K562 (cell line): Measurements from ENCODE around the gene EME2. TPM values are rescaled to one million over a fixed set of nuclear protein-coding genes. Genes with fewer than 3 reads are reported as not detected.

Source experiments
- ATAC-seq: fragments of 200-7000 bp; cut with Tn5 transposase; 3 replicates; pipeline ENCODE4 v1.9.1; 2020; ENCODE audit warnings: moderate library complexity
- BruUV-seq: library from RNA; stranded (reverse); fragments of 400-500 nt; replicated peaks from 2 replicates; lab custom pipeline; 2021; lab: Mats Ljungman, UMichigan
- CTCF ChIA-PET: fragments of 300-600 bp; formaldehyde crosslinking; extraction: SDS; loops from one replicate; lab custom pipeline; 2021; ENCODE audit warnings: low intra/inter-chr PET ratio; lab: Yijun Ruan, JAX
- POLR2A ChIA-PET: fragments of 300-600, 350-650 bp; sonication (Branson Sonifier 250); formaldehyde crosslinking; extraction: SDS; loops from one replicate; lab custom pipeline; 2021; ENCODE audit warnings: antibody characterized with exemption, inconsistent platforms; lab: Yijun Ruan, JAX
- DNase-seq, 4 experiments: peaks; one replicate each; pipeline versions ENCODE4 v3.0.0 to v3.0.0-alpha.2; 2011 to 2018; ENCODE audit warnings: low spot score in 3 of 4, mixed read lengths in 3 of 4; ENCODE audit errors: extremely low read depth in 1 of 4
- FAIRE-seq: peaks from 2 replicates; lab custom pipeline; 2011; peaks lifted over from hg19 to GRCh38; lab: Jason Lieb, UNC
- H2AFZ ChIP-seq: 2 replicates; pipeline ENCODE4 v1.6.0; 2011; ENCODE audit warnings: low read depth, low read length, control low read depth, inconsistent platforms
- H3K27ac ChIP-seq: fragments of 200-600 bp; 3 replicates; pipeline ENCODE4 v1.8.0; 2011; ENCODE audit warnings: low read depth, mild to moderate bottlenecking, control low read depth, inconsistent platforms, low read length, moderate library complexity, mixed read lengths; ENCODE audit errors: extremely low read depth
- H3K27me3 ChIP-seq, 2 experiments: fragments of 300-600 bp in 1 of 2; 2 replicates in 1 of 2; 3 replicates in 1 of 2; pipeline versions ENCODE4 v1.6.0 to v1.8.0; 2011; ENCODE audit warnings: inconsistent platforms in 2 of 2, low read length in 2 of 2, mild to moderate bottlenecking in 1 of 2, mixed read lengths in 1 of 2, moderate library complexity in 1 of 2; ENCODE audit not compliant: control insufficient read depth in 2 of 2, insufficient read depth in 2 of 2
- H3K36me3 ChIP-seq: fragments of 300-600 bp; 3 replicates; pipeline ENCODE4 v1.8.0; 2011; ENCODE audit warnings: mild to moderate bottlenecking, low read length, inconsistent platforms; ENCODE audit not compliant: control insufficient read depth, insufficient read depth
- H3K4me1 ChIP-seq, 2 experiments: fragments of 200-600 bp in 1 of 2; replicated peaks in 1 of 2; 2 replicates in 1 of 2; 3 replicates in 1 of 2; pipeline versions ENCODE4 v1.5.1 to v1.8.0; 2011; ENCODE audit warnings: inconsistent platforms in 2 of 2, low read length in 2 of 2, mild to moderate bottlenecking in 1 of 2, mixed read lengths in 1 of 2, moderate library complexity in 1 of 2; ENCODE audit not compliant: control insufficient read depth in 2 of 2, insufficient read depth in 2 of 2
- H3K4me2 ChIP-seq: 2 replicates; pipeline ENCODE4 v1.6.1; 2011; ENCODE audit warnings: low read length, control low read depth, inconsistent platforms, mixed read lengths; ENCODE audit not compliant: insufficient read depth
- H3K4me3 ChIP-seq: fragments of 200-600 bp; sonication (generic), shearing (Covaris generic); 2 replicates; pipeline ENCODE4 v1.5.1; 2016; ENCODE audit warnings: control low read depth, inconsistent platforms
- H3K79me2 ChIP-seq: fragments of 200-600 bp; 3 replicates; pipeline ENCODE4 v1.8.0; 2011; ENCODE audit warnings: low read length, inconsistent platforms; ENCODE audit not compliant: control insufficient read depth, insufficient read depth
- H3K9ac ChIP-seq, 2 experiments: 2 replicates each; pipeline versions ENCODE4 v1.6.0 to v1.6.1; 2011; ENCODE audit warnings: low read depth in 2 of 2, low read length in 2 of 2, control low read depth in 1 of 2, inconsistent platforms in 1 of 2, mild to moderate bottlenecking in 1 of 2, mixed read lengths in 1 of 2; ENCODE audit not compliant: insufficient read depth in 1 of 2
- H3K9me1 ChIP-seq: one replicate; pipeline ENCODE4 v1.6.0; 2011; ENCODE audit warnings: inconsistent platforms, mild to moderate bottlenecking, low read length, moderate library complexity; ENCODE audit not compliant: control insufficient read depth, insufficient read depth
- H3K9me3 ChIP-seq: replicated peaks from 2 replicates; pipeline ENCODE4 v1.5.1; 2011; ENCODE audit warnings: low read depth, low read length, inconsistent platforms; ENCODE audit not compliant: control insufficient read depth, insufficient read depth
- H4K20me1 ChIP-seq: replicated peaks from 2 replicates; pipeline ENCODE4 v1.6.1; 2011; ENCODE audit warnings: low read length, inconsistent platforms, mixed read lengths; ENCODE audit not compliant: control insufficient read depth, insufficient read depth
- ATF7 ChIP-seq: fragments of 450-650 bp; IDR thresholded peaks from 2 replicates; pipeline ENCODE4 v1.7.1; 2014; ENCODE audit warnings: mild to moderate bottlenecking, moderate library complexity
- CCAR2 ChIP-seq: fragments of 200-400 bp; formaldehyde crosslinking; IDR thresholded peaks from 2 replicates; pipeline ENCODE4 v1.6.1; 2017; ENCODE audit warnings: mild to moderate bottlenecking, low read depth, low read length
- DEAF1 ChIP-seq: fragments of 450-650 bp; formaldehyde crosslinking; IDR thresholded peaks from 2 replicates; pipeline ENCODE4 v1.4.0; 2020; ENCODE audit warnings: mild to moderate bottlenecking, moderate library complexity
- FIP1L1 ChIP-seq: fragments of 200-400 bp; formaldehyde crosslinking; IDR thresholded peaks from 2 replicates; pipeline ENCODE4 v1.6.1; 2018; ENCODE audit warnings: mild to moderate bottlenecking, low read depth, low read length; ENCODE audit not compliant: poor library complexity, severe bottlenecking
- FOSL1 ChIP-seq: fragments of 200-800 bp; sonication (Bioruptor generic); conservative IDR thresholded peaks from 2 replicates; pipeline ENCODE4 v1.6.1; 2016; ENCODE audit warnings: missing genetic modification characterization, missing compliant biosample characterization
- FOXP1 ChIP-seq: sonication (generic); formaldehyde crosslinking; IDR thresholded peaks from 2 replicates; pipeline ENCODE4 v1.8.0; 2022; ENCODE audit warnings: mild to moderate bottlenecking, missing genetic modification reagents
- MCM7 ChIP-seq, 2 experiments: fragments of 450-650 bp; IDR thresholded peaks; 2 replicates each; pipeline ENCODE4 v1.6.1; 2016 to 2018
- PRMT5 ChIP-seq: sonication (generic); formaldehyde crosslinking; IDR thresholded peaks from 2 replicates; pipeline ENCODE4 v1.5.0; 2020; ENCODE audit warnings: missing genetic modification reagents
- RBM17 ChIP-seq: fragments of 200-400 bp; formaldehyde crosslinking; IDR thresholded peaks from 2 replicates; pipeline ENCODE4 v1.6.1; 2017; ENCODE audit warnings: low read depth, mild to moderate bottlenecking, low read length, borderline replicate concordance
- RBM34 ChIP-seq: fragments of 200-400 bp; formaldehyde crosslinking; IDR thresholded peaks from 2 replicates; pipeline ENCODE4 v1.6.1; 2018; ENCODE audit warnings: low read length, borderline replicate concordance; ENCODE audit not compliant: insufficient read depth
- SRSF7 ChIP-seq: fragments of 200-400 bp; formaldehyde crosslinking; optimal IDR thresholded peaks from 2 replicates; pipeline ENCODE3; 2017; ENCODE audit warnings: mild to moderate bottlenecking, low read depth, low read length
- TGIF2 ChIP-seq: sonication (generic); formaldehyde crosslinking; IDR thresholded peaks from 2 replicates; pipeline ENCODE4 v1.8.1; 2022; ENCODE audit warnings: mild to moderate bottlenecking, missing genetic modification reagents, moderate library complexity
- VEZF1 ChIP-seq: fragments of 200-800 bp; sonication (Bioruptor generic); IDR thresholded peaks from 2 replicates; pipeline ENCODE4 v1.6.1; 2017; ENCODE audit warnings: missing genetic modification characterization, missing compliant biosample characterization
- ZHX1 ChIP-seq: fragments of 150-350 bp; conservative IDR thresholded peaks from 2 replicates; pipeline ENCODE4 v1.6.1; 2014; ENCODE audit warnings: low read length
- ZNF121 ChIP-seq: sonication (generic); formaldehyde crosslinking; conservative IDR thresholded peaks from 2 replicates; pipeline ENCODE4 v1.8.0; 2022; ENCODE audit warnings: missing genetic modification reagents
- ZNF431 ChIP-seq: sonication (generic); formaldehyde crosslinking; IDR thresholded peaks from 2 replicates; pipeline ENCODE4 v1.8.0; 2022; ENCODE audit warnings: mild to moderate bottlenecking, missing genetic modification reagents
- WGBS: fragments of 100-300 bp; shearing (Covaris generic); methylation state at CpG from one replicate; pipeline ENCODE4 v1.1.6; 2016; ENCODE audit warnings: low coverage, mixed read lengths; ENCODE audit not compliant: insufficient coverage; ENCODE audit errors: missing lambda C conversion rate; 5-methylcytosine and 5-hydroxymethylcytosine counted together
- in situ Hi-C: fragments of 300-500 bp; cut with MboI; formaldehyde crosslinking; loops from 4 replicates; pipeline ENCODE4 v1.15.0; 2018; ENCODE audit warnings: inconsistent platforms, mixed read lengths
- intact Hi-C: fragments of 100-400 bp; cut with micrococcal nuclease; formaldehyde crosslinking; loops from 2 replicates; pipeline ENCODE4 v1.14.2; 2022
- polyA plus RNA-seq, 8 experiments: library from polyadenylated mRNA; depleted of rRNA in 4 of 8; stranded (reverse) in 5 of 8; unstranded in 3 of 8; fragments of >200 nt; fragmentation: Nextera tagmentation in 2 of 8; fragmentation: Illumina TruSeq in 1 of 8; extraction: Ambion mirVana in 2 of 8; extraction: Trizol in 1 of 8; gene quantifications; 2 replicates each; pipeline versions ENCODE4 v1.2.1 to v1.2.3, GENCODE V29; 2011 to 2014; ENCODE audit warnings: inconsistent platforms in 1 of 8, missing spikeins in 1 of 8
- total RNA-seq, 7 experiments: library from RNA; depleted of rRNA in 6 of 7; stranded (reverse); fragments of >200 nt in 6 of 7; fragmentation: Illumina TruSeq in 2 of 7; extraction: Trizol in 2 of 7; gene quantifications; 2 replicates each; pipeline versions ENCODE4 v1.2.1 to v1.2.3, GENCODE V29; 2011 to 2021; ENCODE audit warnings: low replicate concordance in 1 of 7

Gene EME2
- total and polyA plus RNA-seq, 9 of the 15 experiments (the other 6 are each of a cell fraction or from before 2014, with no cell fraction given): 0.35 to 19.9 (median 3.5) TPM

GRCh38 chr16:1741553-1742165 is 31.0 kb upstream of the EME2 start:
- Histone ChIP-seq H3K27ac (no peak overlapping the region), H3K4me2 (no peak overlapping the region), H3K9me1 (no peaks in the 10 kb centered on the region), H3K4me1 (peaks cover 0 to 46% of the 10 kb centered on the region in 2 experiments; a peak in 2 of 5 replicates), H4K20me1 (no peaks in the 10 kb centered on the region), H3K79me2 (no peaks in the 10 kb centered on the region), H3K27me3 (no peaks in the 10 kb centered on the region; a peak in 1 of 5 replicates), H3K9me3 (peaks cover 15% of the 10 kb centered on the region), H3K4me3 (no peak overlapping the region), H3K36me3 (peaks cover 18% of the 10 kb centered on the region; the same call in 1 of the 3 replicates), H3K9ac (peak overlapping the region in 1 of 2 experiments; percentile 68; a peak in 1 of 4 replicates), H2AFZ (no peak overlapping the region)
- FAIRE-seq (no peak), ATAC-seq (no peak), DNase-seq (no peak)
- in situ Hi-C loops: no loop called here
- POLR2A ChIA-PET: interaction anchor here (0.5 kb wide), 1 partner anchor 13 kb away, joined by 3 read pairs; no protein-coding TSS in a partner anchor
- WGBS: 93% methylated on average over 19 of the region's 19 CpGs
- CTCF ChIA-PET: no interaction called here
- BruUV-seq: no TSS peak
- intact Hi-C loops: no loop called here
- TF ChIP-seq RBM34 (no peak), VEZF1 (CRISPR knock-in tag) (no peak), ATF7 (no peak), DEAF1 (CRISPR knock-in tag) (no peak), ZNF431 (CRISPR knock-in tag) (no peak), FIP1L1 (no peak), CCAR2 (no peak), RBM17 (no peak), ZHX1 (no peak), PRMT5 (CRISPR knock-in tag) (no peak), FOXP1 (CRISPR knock-in tag) (no peak), SRSF7 (no peak), TGIF2 (CRISPR knock-in tag) (no peak), FOSL1 (no peak), MCM7 (IDR thresholded peaks at IDR 0.05) (no peak), ZNF121 (CRISPR knock-in tag) (no peak)
